ENCODE measurements around the gene C11orf98.

- no peak for TF ChIP-seq FOXJ3 (CRISPR knock-in tag; IDR thresholded peaks at IDR 0.05; ENCODE audit: borderline replicate concordance)
- TF ChIP-seq JUN (CRISPR knock-in tag; IDR thresholded peaks at IDR 0.05), result no peak
- TF ChIP-seq SRSF1 (optimal IDR thresholded peaks at IDR 0.05; ENCODE audit: low read depth, low read length), result peak; percentile 98
- no peak for TF ChIP-seq JDP2 (CRISPR knock-in tag; IDR thresholded peaks at IDR 0.05; ENCODE audit: borderline replicate concordance)
Measured at GRCh38 chr11:62665075-62665598, at the start of gene C11orf98, which contains the start of gene CSKMT.

Measured in HepG2 (cell line).